ENCODE data around the gene COPG1.

The COPG1 gene

DNA sequence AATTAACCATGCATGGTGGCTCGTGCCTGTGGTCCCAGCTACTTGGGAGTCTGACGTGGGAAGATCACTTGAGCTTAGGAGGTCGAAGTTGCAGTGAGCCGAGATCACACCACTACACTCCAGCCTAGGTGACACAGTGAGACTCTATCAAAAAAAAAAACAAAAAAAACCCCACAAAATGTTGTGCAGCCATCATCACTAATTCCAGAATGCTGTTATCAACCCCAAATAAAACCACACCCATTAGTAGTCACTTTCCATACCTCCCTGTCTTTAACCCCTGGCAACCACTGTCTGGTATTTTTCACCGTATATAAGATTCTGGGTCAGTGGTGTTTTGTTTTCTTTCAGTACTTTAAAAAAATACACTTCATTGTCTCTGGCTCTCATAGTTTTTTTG lies 45.9 kb downstream of the COPG1 start:
- DNase-seq = no peak
- peaks cover 52% of the 10 kb centered on the region for H3K36me3 ChIP-seq
- no peak overlapping the region for H3K27ac ChIP-seq
- TF ChIP-seq, protein P1, sequence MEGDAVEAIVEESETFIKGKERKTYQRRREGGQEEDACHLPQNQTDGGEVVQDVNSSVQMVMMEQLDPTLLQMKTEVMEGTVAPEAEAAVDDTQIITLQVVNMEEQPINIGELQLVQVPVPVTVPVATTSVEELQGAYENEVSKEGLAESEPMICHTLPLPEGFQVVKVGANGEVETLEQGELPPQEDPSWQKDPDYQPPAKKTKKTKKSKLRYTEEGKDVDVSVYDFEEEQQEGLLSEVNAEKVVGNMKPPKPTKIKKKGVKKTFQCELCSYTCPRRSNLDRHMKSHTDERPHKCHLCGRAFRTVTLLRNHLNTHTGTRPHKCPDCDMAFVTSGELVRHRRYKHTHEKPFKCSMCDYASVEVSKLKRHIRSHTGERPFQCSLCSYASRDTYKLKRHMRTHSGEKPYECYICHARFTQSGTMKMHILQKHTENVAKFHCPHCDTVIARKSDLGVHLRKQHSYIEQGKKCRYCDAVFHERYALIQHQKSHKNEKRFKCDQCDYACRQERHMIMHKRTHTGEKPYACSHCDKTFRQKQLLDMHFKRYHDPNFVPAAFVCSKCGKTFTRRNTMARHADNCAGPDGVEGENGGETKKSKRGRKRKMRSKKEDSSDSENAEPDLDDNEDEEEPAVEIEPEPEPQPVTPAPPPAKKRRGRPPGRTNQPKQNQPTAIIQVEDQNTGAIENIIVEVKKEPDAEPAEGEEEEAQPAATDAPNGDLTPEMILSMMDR (IDR thresholded peaks at IDR 0.05; ENCODE audit: low read depth, low read length) = no peak
- no peaks in the 10 kb centered on the region for H3K9me3 ChIP-seq (ENCODE audit: severe bottlenecking)
- no peaks in the 10 kb centered on the region for H3K27me3 ChIP-seq (ENCODE audit: insufficient read depth, low read depth, severe bottlenecking)
- no peak overlapping the region for H3K4me3 ChIP-seq (ENCODE audit: low read depth, low read length)

DNA sequence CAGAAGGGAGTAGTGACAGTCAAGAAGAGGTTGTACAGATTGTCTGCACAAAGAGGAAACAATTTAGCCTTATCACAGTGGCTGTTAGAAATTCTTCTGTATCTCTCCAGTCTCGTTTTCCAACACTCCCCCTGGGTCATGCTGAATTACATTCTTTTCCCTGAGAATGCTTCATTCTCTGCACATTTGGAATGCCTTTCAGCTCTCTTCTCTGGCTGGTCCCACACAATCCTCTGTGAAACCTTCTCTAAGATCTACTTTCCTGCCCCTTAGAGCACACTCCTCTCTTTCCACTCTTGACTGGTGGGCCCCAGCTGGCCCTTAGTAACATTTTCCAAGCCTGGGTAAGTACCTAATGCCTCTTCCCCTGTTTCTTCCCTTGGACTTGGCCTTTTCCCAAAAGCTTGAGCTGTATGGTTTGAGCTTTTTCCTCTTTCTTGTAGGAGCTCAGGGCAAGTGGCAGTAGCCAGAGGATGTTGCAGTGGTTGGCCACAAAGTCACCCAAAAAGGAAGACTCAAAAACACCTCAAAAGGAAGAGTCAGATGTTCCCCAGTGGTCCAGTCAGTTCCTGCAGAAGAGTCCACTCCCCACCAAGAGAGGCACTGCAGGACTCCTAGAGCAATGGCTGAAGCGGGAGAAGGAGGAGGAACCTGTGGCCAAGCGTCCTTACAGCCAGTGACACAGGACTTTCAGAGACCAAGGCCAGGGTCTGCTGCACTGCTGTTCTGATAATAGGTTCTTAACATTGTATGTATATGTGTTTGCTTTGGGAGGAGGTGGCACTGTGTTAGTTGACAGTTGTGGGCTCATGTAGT lies 54.9 kb downstream of the COPG1 start:
- no peak for DNase-seq
- Histone ChIP-seq H3K9me3 (ENCODE audit: severe bottlenecking) (no peaks in the 10 kb centered on the region), H3K27me3 (ENCODE audit: insufficient read depth, low read depth, severe bottlenecking) (no peaks in the 10 kb centered on the region), H3K36me3 (peaks cover 37% of the 10 kb centered on the region), H3K27ac (no peak overlapping the region), H3K4me3 (ENCODE audit: low read depth, low read length) (no peak overlapping the region)
- TF ChIP-seq, protein P1 (IDR thresholded peaks at IDR 0.05; ENCODE audit: low read depth, low read length) = no peak

DNA sequence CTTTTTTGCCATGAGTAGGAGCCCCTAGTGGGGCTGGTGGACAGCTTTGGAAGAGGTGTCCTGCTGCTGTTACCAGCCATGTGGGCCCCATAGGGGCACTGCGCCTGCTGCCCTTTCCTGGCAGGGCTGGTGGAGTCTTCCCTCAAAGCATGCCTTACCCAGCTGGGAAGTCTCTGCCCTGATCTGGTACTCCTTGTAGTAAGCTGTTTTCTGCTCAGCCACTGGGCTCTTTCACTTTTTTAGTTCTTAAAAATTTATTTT lies 55.5 kb downstream of the COPG1 start:
- no peaks in the 10 kb centered on the region for H3K9me3 ChIP-seq (ENCODE audit: severe bottlenecking)
- no peak overlapping the region for H3K4me3 ChIP-seq (ENCODE audit: low read depth, low read length)
- TF ChIP-seq, protein P1 (IDR thresholded peaks at IDR 0.05; ENCODE audit: low read depth, low read length) = no peak
- no peak overlapping the region for H3K27ac ChIP-seq
- DNase-seq = no peak
- no peaks in the 10 kb centered on the region for H3K27me3 ChIP-seq (ENCODE audit: insufficient read depth, low read depth, severe bottlenecking)
- H3K36me3 ChIP-seq = peaks cover 37% of the 10 kb centered on the region

DNA sequence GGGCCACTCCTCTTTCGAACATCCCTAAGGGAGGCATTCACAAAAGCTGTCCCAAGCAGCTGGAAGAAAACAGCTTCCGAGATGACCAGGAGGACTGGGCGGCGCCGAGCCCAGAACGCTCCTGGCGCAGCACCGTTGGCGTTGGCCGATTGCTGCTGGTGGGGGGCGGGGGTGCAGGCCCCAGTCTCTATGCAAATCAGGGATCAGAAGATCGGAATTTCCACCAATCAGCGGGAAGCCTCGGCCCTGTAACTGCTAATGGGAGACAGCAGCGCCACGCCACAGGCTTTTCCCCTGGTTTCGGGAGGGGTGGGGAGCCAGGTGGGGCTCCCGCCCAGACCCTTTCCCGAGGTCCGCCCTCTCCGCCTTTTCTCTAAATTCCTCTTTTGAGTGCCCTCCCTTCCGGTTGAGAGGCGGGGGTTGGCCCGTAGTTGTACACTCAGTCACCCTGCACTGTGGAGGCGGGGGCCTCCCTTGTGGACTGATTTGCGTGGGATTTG lies 56.2 kb downstream of the COPG1 start:
- H3K9me3 ChIP-seq (ENCODE audit: severe bottlenecking) = no peaks in the 10 kb centered on the region
- H3K27ac ChIP-seq = no peak overlapping the region
- peaks cover 32% of the 10 kb centered on the region for H3K36me3 ChIP-seq
- no peak for DNase-seq
- TF ChIP-seq, protein P1 (IDR thresholded peaks at IDR 0.05; ENCODE audit: low read depth, low read length) = no peak
- no peaks in the 10 kb centered on the region for H3K27me3 ChIP-seq (ENCODE audit: insufficient read depth, low read depth, severe bottlenecking)
- H3K4me3 ChIP-seq (ENCODE audit: low read depth, low read length) = no peak overlapping the region

DNA sequence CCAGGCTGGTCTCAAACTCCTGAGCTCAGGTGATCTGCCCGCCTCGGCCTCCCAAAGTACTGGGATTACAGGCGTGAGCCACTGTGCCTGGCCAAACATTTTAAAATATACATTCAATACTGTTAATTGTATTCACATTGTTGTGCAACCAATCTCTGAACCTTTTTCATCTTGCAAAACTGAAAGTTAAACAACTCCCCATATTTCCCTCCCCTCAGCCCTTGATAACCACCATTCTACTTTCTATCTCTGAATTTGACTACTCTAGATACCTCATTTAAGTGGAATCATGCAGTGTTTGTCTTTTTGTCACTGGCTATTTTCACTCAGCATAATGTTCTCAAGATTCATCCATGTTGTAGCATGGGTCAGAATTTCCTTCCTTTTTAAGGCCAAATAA lies 59.2 kb downstream of the COPG1 start:
- no peaks in the 10 kb centered on the region for H3K9me3 ChIP-seq (ENCODE audit: severe bottlenecking)
- DNase-seq = no peak
- H3K4me3 ChIP-seq (ENCODE audit: low read depth, low read length) = no peak overlapping the region
- peaks cover 20% of the 10 kb centered on the region for H3K36me3 ChIP-seq
- TF ChIP-seq, protein P1 (IDR thresholded peaks at IDR 0.05; ENCODE audit: low read depth, low read length) = no peak
- H3K27me3 ChIP-seq (ENCODE audit: insufficient read depth, low read depth, severe bottlenecking) = no peaks in the 10 kb centered on the region
- H3K27ac ChIP-seq = no peak overlapping the region

All from WERI-Rb-1 (cell line).